Head of caudate nucleus (tissue), 42 donors: ENCODE results near the gene PANK4.
A peak's percentile ranks its signal among the peaks of the same experiment; 100 is the strongest.

Experiments
- DNase-seq, 42 donors: peaks; one replicate each; pipeline versions ENCODE4 v3.0.0 to v3.0.0-alpha.2; 2020 to 2021; ENCODE audit warnings: mixed read lengths in 7 of 42
- intact Hi-C: fragments of 100-400 bp; cut with DNase I; formaldehyde crosslinking; loops from one replicate; pipeline ENCODE4 v1.15.0; 2022

The PANK4 gene

GRCh38 chr1:2520806-2521205, 5.6 kb downstream of the PANK4 start:
- no peak for DNase-seq
- intact Hi-C loops = no loop called here

DNA sequence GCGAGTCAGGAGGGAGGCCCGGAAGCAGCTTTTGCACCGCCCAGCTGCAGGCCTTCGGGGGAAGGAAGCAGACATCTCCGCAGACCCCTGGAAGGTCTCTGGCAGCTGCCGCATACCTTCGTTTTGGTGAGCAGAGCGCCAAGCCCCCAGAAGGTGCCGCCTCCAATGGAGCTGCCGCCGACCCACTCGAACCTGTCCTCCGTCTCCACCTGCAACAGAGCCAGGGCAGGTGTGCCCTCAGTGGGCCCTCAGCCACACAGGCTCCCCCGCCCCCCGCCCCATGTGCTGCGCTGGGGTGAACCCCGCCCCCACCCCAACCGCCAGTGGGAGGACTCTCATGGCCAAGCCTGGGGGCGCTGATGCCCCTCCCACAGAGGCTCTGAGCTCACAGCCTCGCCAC, 6.2 kb downstream of the PANK4 start:
- intact Hi-C loops = no loop called here
- no peak for DNase-seq

DNA sequence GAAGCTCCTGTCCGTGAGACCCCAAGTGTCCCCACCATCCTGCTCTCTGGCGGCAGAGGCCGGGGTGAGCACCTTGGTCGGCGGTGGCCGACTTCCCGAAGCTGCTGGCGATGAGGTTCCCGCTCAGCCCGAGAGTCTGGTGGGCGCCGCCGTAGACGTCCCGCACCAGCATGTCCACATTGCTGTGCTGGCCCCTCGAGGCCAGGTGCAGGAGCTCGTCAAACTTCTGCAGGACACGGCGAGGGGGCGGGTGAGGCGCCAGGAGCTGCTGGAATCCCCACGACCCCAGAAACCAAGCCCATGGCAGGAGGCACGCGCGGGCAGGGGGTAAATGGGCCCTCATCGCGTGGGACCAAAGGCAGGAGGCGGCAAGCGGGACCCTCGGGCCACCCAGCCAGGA, 6.7 kb downstream of the PANK4 start:
- intact Hi-C loops = no loop called here
- no peak for DNase-seq

- intact Hi-C loops = no loop called here
- peak in 10 of 42 donors; percentile 28 to 71 (median 43) for DNase-seq
Observed at GRCh38 chr1:2519029-2519685, 7.2 kb downstream of the PANK4 start.

GRCh38 chr1:2518528-2518927, 7.9 kb downstream of the PANK4 start:
- intact Hi-C loops = no loop called here

GRCh38 chr1:2517966-2518365, 8.4 kb downstream of the PANK4 start:
- DNase-seq = no peak
- intact Hi-C loops = no loop called here

More at GRCh38 chr1:2518528-2518927, 7.9 kb downstream of the PANK4 start:
- DNase-seq = peak; percentile 37 to 89 (median 74)

GRCh38 chr1:2516946-2517345, 9.4 kb downstream of the PANK4 start:
- intact Hi-C loops = no loop called here
- DNase-seq = no peak

GRCh38 chr1:2516124-2516523, 10.3 kb downstream of the PANK4 start:
- DNase-seq = no peak
- intact Hi-C loops = no loop called here

DNA sequence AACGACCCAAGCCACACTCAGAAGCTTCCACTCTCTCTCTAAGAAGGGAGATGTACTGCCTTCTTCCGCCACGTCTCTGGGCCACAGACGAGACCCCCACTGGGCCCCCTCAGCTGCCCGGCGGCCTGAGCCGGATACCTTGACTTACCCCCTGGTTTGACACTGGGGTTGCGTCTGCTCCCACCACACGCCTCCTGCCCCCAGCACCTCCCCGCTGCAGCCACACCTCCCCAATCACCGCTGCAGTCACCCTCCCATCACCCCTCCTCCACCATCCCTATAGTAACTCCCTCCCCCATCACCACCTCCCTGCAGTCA, 10.7 kb downstream of the PANK4 start:
- intact Hi-C loops = no loop called here
- peak in 2 of 42 donors; percentile 35 to 52 for DNase-seq

DNA sequence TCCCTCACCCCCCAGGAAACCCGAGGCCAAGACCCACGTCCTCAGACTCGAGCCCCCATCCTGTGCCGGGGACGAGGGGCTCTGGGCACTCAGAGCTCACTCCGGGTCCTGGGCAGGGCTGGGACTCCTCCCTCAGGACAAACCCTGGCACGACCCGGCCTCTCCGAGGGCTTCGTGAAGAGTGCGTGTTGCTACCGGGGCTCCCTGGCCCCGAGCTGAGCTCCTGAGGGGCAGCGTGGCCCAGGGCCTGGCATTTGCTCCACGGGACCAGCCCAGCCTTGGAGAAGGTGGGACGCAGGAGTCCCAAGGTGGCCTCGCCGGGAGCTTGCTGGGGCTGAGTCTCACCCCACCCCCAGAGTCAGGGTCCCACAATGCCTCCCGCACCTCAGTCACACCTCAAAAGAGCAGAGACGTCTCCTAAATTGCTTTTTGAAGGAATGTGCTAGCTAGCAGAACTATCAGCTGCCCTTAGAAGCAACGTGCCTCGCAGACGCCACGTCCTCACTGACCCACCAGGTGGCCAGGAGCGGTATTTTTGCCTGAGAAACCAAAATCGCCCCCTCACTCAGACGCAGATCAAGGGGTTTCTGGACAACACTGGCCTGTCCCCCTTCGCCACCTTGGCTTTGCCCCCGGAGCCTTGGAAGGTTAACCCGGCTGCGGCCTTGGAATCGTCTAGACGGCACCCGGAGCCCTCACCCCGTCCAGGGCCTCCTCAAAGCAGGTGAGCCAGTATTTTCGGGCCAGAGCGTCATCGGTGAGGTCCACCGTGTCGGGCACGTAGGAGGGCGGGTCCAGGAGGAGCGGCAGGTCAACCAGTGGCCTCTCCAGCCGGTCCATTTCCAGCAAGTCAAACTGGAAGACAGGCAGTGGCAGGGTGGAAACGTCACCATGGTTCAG, 11.3 kb downstream of the PANK4 start:
- no peak for DNase-seq
- intact Hi-C loops = no loop called here

GRCh38 chr1:2513939-2514652, 12.3 kb downstream of the PANK4 start:
- DNase-seq = no peak
- intact Hi-C loops = no loop called here

GRCh38 chr1:2512862-2513421, 13.5 kb downstream of the PANK4 start:
- intact Hi-C loops = no loop called here
- DNase-seq = no peak

DNA sequence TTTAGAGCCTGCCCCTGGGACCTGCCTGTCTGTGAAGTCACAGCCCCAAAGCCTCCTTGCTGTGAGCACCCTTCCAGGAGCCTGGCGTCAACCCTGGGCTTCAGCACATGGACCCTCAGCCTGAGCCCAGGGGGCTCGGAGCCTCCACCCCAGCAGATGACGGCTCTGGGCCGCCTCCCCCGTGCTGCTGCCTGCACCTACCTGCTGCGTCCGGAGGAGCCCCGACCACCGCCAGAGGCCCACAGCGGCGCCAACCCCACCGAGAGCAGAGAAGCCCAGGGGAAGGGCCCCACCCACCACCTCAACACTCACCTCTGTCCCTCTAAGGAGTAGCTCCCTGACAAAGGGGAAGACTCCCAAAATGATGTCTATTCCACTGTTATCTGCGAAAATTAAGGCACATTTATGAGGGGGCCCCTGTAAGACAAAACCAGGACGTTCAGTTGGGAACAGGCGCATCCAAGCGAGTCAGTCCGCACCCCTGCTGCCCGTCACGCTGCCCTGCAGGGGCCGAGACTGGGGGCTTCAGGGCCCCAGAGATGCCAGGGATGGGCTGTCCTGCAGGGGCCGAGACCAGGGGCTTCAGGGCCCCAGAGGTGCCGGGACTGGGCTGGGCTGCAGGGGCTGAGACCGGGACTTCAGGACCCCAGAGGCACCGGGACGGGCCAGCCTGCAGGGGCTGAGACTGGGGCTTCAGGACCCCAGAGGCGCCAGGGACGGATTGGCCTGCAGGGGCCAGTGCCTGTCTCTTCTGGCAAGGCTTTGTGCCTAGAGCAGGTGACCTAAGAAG, 15.8 kb downstream of the PANK4 start:
- intact Hi-C loops = no loop called here
- DNase-seq = no peak

- DNase-seq = no peak
- intact Hi-C loops = no loop called here
Observed at GRCh38 chr1:2509589-2509988, 16.8 kb downstream of the PANK4 start.

GRCh38 chr1:2508751-2509150, 17.6 kb downstream of the PANK4 start:
- intact Hi-C loops = no loop called here
- DNase-seq = no peak

- intact Hi-C loops = no loop called here
- peak in 11 of 42 donors; percentile 31 to 74 (median 48) for DNase-seq
Observed at GRCh38 chr1:2508180-2508579, 18.2 kb downstream of the PANK4 start.

GRCh38 chr1:2507744-2508155, 18.6 kb downstream of the PANK4 start:
- intact Hi-C loops = no loop called here
- no peak for DNase-seq

GRCh38 chr1:2506901-2507565, 19.4 kb downstream of the PANK4 start:
- DNase-seq = no peak
- intact Hi-C loops = no loop called here
